ENCODE results near the gene PLEK2. TPM values are rescaled to one million over a fixed set of nuclear protein-coding genes. Genes with fewer than 3 reads are reported as not detected.

The PLEK2 gene
- total and polyA plus RNA-seq, 2 of the 13 experiments (the other 11 are each of a cell fraction or from before 2014, with no cell fraction given): 0.26 to 1.5 TPM

DNA sequence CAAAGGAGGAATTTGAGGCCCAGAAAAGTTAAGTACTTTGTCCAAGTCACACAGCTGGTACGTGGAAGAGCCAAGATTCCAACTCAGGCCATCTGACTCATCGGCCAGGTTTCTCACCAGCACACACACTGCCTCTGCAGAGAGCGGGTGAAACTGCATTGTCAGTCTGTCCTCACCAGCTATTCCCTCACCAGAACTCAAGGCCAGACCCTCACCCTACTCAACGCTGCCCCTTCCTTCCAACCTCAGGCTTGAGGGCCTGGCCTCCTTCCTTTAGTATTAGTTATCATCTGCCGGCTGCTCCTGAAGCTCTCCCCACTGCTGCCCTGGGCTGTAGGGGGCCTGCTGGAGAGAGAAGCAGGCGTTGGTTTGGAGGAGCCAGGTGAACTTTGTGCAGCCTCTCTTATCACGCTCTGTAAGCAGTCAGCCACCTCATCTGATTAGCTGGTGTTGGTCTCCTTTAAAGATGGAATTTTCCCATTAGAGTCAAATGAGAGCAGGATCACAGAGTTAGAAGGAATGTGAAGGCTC lies 16.6 kb upstream of the PLEK2 start (continued):
- TF ChIP-seq HNF4G (IDR thresholded peaks at IDR 0.05; ENCODE audit: borderline replicate concordance, low read depth, low read length) (peak; percentile 53; the same call in 1 of the 2 replicates), HNF4G (CRISPR knock-in tag; IDR thresholded peaks at IDR 0.05; ENCODE audit: borderline replicate concordance, low read depth) (no peak), SAP130 (CRISPR knock-in tag; IDR thresholded peaks at IDR 0.05; ENCODE audit: low read depth) (no peak), FOSL2 (CRISPR knock-in tag; IDR thresholded peaks at IDR 0.05) (peak; percentile 87), ZNF766 (CRISPR knock-in tag; IDR thresholded peaks at IDR 0.05; ENCODE audit: borderline replicate concordance) (no peak), ZFP41 (CRISPR knock-in tag; IDR thresholded peaks at IDR 0.05; ENCODE audit: borderline replicate concordance) (no peak), ZNF550 (CRISPR knock-in tag; IDR thresholded peaks at IDR 0.05; ENCODE audit: borderline replicate concordance) (no peak), GATA4 (IDR thresholded peaks at IDR 0.05; ENCODE audit: borderline replicate concordance, low read depth) (0 out of 2 replicates have a peak, but pooled peaks have one; percentile 16)
- TF ChIP-seq, protein P1, sequence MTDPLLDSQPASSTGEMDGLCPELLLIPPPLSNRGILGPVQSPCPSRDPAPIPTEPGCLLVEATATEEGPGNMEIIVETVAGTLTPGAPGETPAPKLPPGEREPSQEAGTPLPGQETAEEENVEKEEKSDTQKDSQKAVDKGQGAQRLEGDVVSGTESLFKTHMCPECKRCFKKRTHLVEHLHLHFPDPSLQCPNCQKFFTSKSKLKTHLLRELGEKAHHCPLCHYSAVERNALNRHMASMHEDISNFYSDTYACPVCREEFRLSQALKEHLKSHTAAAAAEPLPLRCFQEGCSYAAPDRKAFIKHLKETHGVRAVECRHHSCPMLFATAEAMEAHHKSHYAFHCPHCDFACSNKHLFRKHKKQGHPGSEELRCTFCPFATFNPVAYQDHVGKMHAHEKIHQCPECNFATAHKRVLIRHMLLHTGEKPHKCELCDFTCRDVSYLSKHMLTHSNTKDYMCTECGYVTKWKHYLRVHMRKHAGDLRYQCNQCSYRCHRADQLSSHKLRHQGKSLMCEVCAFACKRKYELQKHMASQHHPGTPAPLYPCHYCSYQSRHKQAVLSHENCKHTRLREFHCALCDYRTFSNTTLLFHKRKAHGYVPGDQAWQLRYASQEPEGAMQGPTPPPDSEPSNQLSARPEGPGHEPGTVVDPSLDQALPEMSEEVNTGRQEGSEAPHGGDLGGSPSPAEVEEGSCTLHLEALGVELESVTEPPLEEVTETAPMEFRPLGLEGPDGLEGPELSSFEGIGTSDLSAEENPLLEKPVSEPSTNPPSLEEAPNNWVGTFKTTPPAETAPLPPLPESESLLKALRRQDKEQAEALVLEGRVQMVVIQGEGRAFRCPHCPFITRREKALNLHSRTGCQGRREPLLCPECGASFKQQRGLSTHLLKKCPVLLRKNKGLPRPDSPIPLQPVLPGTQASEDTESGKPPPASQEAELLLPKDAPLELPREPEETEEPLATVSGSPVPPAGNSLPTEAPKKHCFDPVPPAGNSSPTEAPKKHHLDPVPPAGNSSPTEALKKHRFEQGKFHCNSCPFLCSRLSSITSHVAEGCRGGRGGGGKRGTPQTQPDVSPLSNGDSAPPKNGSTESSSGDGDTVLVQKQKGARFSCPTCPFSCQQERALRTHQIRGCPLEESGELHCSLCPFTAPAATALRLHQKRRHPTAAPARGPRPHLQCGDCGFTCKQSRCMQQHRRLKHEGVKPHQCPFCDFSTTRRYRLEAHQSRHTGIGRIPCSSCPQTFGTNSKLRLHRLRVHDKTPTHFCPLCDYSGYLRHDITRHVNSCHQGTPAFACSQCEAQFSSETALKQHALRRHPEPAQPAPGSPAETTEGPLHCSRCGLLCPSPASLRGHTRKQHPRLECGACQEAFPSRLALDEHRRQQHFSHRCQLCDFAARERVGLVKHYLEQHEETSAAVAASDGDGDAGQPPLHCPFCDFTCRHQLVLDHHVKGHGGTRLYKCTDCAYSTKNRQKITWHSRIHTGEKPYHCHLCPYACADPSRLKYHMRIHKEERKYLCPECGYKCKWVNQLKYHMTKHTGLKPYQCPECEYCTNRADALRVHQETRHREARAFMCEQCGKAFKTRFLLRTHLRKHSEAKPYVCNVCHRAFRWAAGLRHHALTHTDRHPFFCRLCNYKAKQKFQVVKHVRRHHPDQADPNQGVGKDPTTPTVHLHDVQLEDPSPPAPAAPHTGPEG (CRISPR knock-in tag; IDR thresholded peaks at IDR 0.05): no peak
- TF ChIP-seq, protein P2, sequence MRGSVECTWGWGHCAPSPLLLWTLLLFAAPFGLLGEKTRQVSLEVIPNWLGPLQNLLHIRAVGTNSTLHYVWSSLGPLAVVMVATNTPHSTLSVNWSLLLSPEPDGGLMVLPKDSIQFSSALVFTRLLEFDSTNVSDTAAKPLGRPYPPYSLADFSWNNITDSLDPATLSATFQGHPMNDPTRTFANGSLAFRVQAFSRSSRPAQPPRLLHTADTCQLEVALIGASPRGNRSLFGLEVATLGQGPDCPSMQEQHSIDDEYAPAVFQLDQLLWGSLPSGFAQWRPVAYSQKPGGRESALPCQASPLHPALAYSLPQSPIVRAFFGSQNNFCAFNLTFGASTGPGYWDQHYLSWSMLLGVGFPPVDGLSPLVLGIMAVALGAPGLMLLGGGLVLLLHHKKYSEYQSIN (CRISPR knock-in tag; IDR thresholded peaks at IDR 0.05; ENCODE audit: borderline replicate concordance): no peak
- TF ChIP-seq, protein P3, sequence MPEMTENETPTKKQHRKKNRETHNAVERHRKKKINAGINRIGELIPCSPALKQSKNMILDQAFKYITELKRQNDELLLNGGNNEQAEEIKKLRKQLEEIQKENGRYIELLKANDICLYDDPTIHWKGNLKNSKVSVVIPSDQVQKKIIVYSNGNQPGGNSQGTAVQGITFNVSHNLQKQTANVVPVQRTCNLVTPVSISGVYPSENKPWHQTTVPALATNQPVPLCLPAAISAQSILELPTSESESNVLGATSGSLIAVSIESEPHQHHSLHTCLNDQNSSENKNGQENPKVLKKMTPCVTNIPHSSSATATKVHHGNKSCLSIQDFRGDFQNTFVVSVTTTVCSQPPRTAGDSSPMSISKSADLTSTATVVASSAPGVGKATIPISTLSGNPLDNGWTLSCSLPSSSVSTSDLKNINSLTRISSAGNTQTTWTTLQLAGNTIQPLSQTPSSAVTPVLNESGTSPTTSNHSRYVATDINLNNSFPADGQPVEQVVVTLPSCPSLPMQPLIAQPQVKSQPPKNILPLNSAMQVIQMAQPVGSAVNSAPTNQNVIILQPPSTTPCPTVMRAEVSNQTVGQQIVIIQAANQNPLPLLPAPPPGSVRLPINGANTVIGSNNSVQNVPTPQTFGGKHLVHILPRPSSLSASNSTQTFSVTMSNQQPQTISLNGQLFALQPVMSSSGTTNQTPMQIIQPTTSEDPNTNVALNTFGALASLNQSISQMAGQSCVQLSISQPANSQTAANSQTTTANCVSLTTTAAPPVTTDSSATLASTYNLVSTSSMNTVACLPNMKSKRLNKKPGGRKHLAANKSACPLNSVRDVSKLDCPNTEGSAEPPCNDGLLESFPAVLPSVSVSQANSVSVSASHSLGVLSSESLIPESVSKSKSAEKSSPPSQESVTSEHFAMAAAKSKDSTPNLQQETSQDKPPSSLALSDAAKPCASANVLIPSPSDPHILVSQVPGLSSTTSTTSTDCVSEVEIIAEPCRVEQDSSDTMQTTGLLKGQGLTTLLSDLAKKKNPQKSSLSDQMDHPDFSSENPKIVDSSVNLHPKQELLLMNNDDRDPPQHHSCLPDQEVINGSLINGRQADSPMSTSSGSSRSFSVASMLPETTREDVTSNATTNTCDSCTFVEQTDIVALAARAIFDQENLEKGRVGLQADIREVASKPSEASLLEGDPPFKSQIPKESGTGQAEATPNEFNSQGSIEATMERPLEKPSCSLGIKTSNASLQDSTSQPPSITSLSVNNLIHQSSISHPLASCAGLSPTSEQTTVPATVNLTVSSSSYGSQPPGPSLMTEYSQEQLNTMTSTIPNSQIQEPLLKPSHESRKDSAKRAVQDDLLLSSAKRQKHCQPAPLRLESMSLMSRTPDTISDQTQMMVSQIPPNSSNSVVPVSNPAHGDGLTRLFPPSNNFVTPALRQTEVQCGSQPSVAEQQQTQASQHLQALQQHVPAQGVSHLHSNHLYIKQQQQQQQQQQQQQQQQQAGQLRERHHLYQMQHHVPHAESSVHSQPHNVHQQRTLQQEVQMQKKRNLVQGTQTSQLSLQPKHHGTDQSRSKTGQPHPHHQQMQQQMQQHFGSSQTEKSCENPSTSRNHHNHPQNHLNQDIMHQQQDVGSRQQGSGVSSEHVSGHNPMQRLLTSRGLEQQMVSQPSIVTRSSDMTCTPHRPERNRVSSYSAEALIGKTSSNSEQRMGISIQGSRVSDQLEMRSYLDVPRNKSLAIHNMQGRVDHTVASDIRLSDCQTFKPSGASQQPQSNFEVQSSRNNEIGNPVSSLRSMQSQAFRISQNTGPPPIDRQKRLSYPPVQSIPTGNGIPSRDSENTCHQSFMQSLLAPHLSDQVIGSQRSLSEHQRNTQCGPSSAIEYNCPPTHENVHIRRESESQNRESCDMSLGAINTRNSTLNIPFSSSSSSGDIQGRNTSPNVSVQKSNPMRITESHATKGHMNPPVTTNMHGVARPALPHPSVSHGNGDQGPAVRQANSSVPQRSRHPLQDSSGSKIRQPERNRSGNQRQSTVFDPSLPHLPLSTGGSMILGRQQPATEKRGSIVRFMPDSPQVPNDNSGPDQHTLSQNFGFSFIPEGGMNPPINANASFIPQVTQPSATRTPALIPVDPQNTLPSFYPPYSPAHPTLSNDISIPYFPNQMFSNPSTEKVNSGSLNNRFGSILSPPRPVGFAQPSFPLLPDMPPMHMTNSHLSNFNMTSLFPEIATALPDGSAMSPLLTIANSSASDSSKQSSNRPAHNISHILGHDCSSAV (CRISPR knock-in tag; IDR thresholded peaks at IDR 0.05; ENCODE audit: borderline replicate concordance): no peak
- TF ChIP-seq, protein P4, sequence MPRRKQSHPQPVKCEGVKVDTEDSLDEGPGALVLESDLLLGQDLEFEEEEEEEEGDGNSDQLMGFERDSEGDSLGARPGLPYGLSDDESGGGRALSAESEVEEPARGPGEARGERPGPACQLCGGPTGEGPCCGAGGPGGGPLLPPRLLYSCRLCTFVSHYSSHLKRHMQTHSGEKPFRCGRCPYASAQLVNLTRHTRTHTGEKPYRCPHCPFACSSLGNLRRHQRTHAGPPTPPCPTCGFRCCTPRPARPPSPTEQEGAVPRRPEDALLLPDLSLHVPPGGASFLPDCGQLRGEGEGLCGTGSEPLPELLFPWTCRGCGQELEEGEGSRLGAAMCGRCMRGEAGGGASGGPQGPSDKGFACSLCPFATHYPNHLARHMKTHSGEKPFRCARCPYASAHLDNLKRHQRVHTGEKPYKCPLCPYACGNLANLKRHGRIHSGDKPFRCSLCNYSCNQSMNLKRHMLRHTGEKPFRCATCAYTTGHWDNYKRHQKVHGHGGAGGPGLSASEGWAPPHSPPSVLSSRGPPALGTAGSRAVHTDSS (CRISPR knock-in tag; conservative IDR thresholded peaks at IDR 0.05): no peak
